Renal cortex interstitium (tissue), 11 donors: Measurements from ENCODE around the gene ALOXE3. TPM values are rescaled to one million over a fixed set of nuclear protein-coding genes. Genes with fewer than 3 reads are reported as not detected.
A peak's percentile ranks its signal among the peaks of the same experiment; 100 is the strongest.

Source experiments
- DNase-seq, 11 donors: peaks; one replicate each; pipeline ENCODE4 v3.0.0-alpha.2; 2013; ENCODE audit warnings: low read depth in 9 of 11, low spot score in 4 of 11; ENCODE audit errors: extremely low read depth in 1 of 11
- polyA plus RNA-seq, 3 donors: library from polyadenylated mRNA; unstranded; fragments of 120-200 nt; gene quantifications; one replicate each; pipeline ENCODE4 v1.2.1, GENCODE V29; 2013; ENCODE audit not compliant: insufficient read length in 3 of 3

ALOXE3 gene
- polyA plus RNA-seq, 3 donors: 0.08 TPM; not detected in 2

DNA sequence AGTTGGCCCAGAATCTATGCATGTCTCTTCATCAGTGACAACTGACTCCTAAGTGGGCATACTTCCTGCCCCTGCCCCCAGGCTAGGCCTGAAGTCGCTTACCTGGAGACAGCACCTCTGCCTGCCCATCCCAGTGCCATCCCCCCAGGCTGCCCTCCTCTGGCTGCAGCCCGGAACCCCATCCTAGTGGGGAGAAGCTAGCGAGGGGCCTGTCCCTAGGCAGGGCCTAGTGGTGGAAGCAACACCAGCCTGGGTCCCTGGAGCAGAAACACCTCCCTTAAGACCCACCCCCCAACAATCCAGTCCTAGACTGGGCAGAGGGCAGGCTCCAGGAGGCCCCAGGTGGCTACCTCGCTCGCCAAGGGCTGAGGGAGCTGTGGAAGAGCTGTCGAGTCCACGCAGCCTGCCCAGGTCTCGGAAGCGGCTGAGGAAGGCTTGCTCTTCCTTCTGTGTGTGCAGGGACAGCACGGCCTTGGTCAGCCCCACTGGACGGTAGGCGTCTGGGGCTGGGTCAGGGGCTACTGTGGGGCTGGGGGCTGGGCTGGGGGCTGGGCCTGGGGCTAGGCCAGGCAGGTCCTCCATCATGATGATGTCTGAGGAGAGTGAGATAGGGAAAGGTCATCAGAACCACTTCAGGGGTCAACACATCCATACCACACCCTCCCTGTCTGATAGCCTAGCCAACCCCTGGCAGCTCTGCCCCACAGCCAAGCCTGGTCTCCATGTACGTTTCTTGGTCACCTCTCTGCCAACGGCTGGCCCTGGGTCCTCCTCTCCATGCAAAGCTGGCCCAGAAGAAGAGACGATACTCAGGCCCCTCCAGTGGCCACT is 26.3 kb upstream of the ALOXE3 start:
- DNase-seq: no peak

DNA sequence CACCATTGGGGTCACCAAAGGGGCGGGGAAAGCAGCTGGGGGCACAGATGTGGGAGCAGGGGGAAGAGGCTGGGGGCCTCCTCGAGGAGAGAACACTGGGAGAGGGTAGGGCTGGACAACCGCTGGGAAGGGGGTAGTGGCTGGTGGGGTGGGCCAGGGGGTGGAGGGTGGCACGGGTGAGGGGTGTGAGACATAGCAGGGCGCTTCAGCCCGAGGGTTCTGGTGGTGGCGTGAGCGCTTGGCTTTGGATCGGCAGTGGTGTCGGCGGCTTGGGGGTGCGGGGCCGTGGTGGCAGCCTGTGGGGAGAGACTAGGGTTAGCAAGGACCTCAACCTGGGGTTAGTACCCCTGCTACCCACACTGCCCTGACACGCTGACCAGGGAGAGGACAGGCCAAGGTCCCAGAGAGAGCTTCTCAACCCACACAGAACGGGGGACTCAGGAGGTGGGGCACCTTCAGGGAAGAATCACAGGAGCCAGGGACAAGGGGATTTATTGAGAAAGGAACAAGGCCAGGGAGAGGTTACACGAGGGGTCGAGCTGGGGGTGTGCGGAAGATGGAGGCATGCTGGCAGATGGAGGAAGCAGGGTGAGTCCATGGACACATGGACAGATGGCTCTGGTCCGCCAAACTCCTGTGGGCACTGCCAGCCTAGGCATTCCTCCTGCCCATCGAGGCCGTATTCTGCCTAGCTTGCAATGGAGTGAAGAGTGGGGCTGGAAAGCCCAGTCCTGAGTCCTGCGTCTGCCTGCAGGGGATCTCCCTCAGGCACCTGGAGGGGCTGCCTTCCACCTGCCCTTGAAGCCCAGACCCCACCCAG is 25.5 kb upstream of the ALOXE3 start:
- DNase-seq: no peak

DNA sequence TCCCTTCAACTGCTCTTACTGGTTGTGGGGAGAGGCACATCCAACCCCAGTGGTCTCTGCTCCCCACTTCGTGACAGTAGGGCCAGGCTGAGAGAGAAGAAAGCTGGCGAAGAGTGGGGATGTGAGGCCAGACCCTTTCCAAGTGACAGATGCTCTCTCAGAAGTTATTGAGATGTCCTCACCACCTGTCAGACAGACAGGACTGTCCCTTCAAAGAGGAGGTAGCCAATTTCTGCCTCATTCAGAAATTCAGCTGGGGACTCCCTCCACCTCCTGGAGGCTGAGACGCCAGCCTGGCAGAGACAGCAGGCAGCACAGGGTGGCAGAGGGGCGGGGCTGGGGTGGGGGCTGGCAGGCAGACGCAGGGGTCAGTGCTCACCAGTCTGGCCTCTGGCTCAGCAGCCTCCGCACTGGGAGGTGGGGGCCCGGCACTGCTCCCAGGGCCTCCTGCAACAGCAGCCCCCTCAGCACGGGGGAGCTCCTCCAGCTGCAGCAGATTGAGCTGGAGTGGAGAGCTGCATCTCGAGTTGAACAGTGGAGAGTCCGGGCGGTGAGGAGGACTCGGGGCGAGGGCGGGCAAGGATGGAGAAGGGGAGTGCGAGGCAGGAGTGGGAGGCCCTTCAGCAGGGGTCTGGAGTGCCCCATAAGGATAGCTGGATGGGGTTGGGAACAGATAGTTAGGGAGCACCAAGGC is 24.7 kb upstream of the ALOXE3 start:
- no peak for DNase-seq

DNA sequence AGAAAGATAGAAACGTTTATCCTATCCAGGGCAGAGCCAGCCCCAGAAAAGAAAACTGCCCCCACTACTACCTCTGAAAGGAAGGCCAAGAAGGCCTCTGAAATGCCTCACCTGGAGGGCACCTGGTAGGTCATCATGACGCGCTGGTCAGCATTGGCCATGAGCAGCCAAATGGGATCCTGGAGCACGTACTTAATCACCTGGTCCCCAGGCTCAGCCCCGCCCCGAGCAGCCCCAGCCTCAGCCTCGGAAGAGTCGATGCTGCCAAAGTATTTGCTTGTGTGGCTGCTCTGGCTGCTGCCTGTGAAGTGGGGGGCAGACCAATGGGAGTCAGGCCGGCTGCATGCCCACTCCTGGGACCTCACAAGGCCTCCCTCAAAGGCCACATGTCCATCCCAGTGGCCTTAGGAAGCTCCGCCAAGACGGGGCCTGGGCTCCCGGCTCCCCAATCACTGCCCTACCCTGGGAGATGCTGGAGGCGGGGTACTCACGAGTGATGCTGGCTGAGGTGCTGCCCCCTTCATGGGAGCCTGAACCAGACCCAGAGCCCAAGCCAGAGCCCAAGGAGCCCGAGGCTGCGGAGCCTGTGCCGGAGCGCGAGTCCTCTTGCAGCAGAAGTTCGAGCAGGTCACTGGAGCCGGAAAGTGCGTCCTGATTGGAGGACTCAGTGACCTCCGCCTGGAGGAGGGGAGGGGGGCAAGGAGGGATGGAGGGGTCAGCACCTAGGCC is 24.0 kb upstream of the ALOXE3 start:
- no peak for DNase-seq

DNA sequence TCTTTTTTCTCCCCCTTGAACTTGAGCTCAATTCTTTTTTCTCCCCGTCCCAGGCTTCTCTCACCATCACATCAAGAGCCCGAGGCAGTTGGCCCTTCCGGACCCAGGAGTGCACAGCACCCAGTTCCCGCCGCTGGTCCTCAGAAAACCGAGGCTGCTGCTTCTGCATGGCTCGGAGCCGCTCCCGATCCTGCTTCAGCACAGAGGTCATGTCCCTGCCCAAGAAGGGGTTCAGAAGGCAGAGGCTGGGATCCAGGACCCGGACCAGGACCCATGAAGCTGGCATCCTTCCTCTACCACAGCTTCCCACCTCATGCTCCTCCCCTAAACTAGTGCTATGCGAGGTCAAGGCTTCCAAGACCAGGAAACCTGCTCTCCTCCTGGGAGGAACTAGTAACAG is 23.4 kb upstream of the ALOXE3 start:
- DNase-seq: no peak

DNA sequence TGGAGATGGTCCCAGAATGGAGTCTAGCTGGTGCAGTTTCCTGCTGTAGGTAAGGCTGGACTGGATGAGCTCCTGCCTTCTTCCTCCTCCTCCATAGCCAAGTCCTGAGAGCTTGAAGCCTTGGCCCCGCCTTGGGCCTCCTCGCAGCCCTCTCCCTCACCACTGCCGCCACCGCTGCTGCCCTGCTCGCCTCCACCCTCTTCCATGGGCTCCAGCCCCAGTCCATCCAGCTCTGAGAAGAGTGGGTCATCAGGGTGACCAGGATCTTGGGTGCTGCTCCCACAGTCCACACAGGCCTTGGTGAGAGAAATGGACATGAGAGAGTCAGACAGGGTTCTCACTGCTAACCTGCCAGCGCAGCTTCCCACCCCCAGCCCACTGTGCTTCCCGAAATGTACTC is 22.7 kb upstream of the ALOXE3 start:
- DNase-seq: no peak

DNA sequence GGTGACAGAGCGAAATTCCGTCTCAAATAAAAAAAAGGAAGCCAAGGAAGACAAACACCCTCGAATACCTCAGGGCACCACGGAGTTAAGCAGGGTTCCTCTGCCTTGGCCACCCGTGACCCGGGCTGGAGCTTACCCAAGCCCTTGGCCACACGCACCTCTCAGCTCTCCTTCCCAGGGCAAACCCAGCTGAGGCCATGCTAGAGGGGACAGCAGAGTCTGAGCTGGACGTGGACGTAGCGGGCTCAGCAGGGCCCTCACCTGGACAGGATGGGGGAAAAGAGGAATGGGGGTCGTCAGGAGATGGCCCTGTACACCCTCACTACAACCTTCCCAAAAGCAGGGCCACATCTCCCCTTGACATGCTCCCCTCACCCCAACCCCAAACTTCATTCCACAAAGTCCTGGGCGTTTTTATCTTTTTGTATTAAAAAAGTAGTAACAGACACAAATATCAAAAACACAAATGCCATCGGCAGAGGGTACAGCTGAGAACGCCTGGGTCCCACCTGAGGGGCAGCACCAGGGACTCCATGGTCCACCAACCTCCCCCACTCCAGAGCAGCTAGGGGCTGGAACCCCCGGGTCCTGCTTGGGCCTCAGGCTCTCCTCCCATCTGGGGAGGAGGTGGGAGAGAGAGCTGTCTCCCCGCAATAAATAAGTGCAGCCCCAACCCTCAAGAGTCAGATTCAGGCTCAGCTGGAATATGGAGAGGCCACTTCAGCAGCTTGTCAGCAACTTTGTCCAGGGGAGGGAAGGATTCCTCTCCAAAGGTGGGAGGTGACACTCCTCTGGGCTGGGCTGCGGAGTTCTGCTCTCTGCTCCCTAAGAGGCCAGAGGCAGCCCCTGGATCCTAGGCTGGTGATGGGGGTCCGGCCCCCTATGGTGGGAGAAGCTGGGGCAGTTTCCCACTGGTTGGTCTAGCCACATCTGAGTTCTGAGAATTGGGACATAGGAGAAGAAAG is 22.0 kb upstream of the ALOXE3 start:
- DNase-seq: no peak

DNA sequence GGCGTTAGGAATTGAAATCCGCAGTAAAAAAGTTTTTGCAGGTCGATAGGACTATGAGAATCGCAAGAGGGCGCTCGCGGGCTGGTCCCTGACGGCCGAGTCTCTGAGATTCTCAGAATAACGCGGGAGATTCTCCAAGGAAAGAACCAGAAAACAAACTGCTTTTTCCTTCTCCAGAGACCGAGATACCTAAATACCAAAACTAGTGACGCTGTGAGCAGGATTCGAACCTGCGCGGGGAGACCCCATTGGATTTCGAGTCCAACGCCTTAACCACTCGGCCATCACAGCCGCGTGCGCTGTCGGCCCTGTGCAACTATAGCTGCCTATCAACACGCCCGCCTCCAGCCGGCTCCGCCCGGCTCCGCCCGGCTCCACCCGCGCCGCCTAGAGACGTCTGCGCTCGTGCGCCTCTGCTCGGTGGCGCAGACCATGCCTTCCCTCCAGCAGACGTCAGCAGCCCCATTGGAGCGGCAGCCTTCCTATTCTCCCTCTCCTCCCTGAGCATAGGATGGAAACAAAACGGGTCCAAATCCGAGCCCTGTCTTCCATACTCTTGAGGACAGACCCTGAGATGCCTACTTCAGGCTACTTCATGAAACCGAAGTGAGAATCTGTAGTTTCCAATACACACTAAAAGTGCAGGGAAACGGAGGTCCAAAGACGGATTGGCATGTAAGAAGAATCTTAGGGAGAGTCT is 20.5 kb upstream of the ALOXE3 start:
- DNase-seq: peak; percentile 89 to 97 (median 95)

DNA sequence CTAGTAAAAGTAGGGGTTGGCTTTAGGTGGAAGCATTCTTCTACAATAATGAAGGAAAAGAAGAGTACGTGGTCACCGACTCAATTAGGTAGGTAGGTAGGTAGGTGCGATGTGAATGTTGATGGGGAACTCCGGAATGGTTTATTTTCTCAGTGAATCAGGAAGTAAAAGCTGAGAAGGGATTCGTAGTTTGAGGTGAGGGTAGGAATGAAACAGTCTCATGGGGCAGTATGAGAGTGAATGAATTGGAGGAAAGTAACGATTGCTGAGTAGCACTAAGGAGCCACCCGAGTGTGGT is 20.0 kb upstream of the ALOXE3 start:
- no peak for DNase-seq

DNA sequence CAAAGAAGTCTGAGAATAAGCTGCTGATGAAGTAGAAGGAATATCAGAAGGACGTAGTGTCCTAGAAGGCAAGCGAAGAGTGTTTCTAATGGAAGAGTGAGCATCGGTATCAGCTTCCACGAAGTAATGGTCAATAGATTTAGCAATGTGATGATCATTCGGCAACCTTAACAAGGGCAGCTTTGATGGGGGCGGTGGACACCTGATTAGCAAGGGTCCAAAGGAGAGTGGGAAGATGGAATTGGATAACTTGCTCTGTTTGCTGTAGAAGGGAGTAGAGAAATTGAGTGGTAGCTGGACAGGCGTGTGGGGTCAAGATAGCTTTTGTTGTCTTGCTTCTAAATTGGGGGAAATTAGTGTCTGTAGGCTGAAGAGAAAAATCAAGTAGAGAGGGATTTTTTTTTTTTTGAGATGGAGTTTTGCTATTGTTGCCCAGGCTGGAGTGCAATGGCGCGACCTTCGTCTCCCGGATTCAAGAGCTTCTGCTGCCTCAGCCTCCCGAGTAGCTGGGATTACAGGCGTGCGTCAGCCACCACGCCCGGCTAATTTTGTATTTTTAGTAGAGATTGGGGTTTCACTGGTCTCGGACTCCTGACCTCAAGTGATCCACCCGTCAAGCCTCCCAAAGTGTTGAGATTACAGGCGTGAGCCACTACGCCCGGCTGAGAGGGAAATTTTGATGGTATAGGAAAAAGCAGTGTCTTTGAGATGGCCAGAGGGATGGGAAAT is 19.5 kb upstream of the ALOXE3 start:
- no peak for DNase-seq

DNA sequence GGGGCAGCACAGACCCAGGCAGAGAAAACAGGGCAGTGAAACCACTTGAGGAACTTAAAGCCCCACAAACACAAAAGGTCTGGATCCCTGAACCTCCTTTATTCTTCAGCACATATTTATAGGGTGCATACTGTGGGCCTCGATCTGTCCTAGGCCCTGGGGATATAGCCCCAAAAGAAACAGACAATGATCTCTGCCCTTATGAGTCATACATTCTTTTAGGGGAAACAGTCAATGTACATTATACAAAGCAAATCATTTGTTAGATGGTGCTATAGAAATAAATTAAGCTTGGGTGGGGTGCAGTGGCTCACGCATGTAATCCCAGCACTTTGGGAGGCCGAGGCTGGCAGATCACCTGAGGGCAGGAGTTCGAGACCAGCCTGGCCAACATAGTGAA is 15.6 kb upstream of the ALOXE3 start:
- no peak for DNase-seq

DNA sequence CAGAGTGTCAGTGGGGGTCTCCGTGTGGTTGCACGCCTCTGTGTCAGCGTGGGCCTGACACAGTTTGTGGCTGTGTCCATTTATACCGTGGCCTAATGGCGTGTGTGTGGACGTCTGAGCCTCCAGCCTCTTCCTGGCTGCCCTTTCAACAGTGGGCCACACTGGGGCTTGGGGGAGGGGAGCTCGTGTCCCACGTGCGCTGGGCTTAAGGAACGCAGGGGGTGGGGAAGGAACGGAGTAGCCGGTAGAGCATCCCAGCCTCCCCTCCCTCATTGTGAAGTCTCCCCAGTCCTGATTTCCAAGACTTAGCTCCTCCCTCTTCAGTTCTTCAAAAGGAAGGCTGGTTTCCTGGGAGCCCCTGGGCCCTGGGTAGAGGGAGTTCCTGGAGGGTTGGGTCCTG is 15.1 kb upstream of the ALOXE3 start:
- no peak for DNase-seq

DNA sequence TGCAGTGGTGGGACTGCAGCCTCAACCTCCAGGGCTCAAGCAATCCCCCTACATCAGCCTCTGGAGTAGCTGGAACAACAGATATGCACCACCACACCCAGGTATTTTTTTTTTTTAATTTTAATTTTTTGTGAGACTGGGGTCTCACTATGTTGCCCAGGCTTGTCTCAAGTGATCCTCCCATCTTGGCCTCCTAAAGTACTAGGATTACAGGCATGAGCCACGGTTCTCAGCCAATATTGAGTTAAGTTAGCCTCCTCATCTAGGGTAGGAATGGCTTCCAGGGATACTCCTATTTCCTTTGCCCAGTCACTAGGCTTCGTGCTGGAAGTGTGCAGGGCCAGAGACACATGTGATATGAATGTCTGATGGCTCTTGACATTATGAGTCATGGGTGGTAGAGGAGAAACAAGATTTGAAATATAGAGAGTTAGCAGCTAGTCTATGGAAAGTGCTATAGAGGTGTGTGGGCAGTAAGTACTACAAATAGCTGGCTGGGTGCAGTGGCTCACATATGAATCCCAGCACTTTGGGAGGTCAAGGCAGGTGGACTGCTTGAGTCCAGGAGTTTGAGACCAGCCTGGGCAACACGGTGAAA is 13.6 kb upstream of the ALOXE3 start:
- DNase-seq: no peak

DNA sequence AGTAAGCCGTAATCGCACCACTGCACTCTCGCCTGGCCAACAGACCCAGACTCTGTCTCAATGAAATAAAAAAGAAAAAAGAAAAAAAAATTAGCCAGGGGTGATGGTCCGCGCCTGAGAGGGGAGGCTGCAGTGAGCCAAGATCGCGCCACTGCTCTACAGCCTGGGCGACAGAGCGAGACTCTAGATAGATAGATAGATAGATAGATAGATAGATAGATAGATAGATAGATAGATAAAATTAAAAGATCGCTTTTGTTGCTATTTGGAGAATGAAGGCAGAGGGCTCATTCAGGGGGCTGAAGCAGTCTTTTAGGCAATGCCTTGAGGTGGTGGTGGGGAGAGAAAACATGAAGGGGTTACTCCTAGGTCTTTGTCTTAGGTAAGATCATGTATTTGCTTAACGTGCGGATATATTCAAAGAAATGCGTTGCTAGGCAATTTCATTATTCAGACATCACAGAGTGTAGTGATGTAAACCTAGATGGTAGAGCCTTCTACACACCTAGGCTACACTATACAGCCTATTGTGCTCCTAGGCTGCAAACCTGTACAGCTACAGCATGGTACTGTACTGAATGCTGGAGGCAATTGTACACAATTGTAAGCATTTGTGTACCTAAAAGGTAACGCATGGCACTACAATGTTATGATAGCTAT is 9.9 kb upstream of the ALOXE3 start:
- no peak for DNase-seq

DNA sequence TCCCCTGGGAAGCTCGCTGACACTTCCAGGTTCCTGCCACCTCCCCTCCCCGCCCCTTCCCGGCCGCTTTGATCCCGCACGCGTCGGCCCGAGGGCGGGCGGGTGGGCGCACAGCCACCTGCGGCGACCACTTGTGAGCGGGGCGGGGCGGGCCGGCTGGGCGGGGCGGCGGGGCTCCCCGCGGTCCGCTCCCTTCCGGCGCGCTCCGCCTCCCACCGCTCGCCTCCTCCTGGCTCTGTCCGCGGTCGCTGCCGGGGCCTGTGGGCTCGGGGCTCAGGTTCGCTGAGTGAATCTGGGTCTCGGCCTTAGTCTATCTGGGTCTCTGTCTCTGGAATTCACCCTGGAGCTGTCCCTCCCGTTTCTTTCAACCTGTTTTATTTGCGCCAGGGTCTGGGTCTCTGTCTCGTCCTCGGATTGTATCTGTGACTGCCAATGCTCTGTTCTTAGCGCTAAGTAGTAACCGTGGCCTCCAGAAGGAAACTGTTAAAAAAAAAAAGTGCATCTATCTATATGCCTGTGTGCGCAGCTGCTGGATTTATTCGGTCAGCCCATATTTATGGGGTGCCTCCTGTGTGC is 8.3 kb upstream of the ALOXE3 start:
- peak in 1 of 11 donors; percentile 29 for DNase-seq

DNA sequence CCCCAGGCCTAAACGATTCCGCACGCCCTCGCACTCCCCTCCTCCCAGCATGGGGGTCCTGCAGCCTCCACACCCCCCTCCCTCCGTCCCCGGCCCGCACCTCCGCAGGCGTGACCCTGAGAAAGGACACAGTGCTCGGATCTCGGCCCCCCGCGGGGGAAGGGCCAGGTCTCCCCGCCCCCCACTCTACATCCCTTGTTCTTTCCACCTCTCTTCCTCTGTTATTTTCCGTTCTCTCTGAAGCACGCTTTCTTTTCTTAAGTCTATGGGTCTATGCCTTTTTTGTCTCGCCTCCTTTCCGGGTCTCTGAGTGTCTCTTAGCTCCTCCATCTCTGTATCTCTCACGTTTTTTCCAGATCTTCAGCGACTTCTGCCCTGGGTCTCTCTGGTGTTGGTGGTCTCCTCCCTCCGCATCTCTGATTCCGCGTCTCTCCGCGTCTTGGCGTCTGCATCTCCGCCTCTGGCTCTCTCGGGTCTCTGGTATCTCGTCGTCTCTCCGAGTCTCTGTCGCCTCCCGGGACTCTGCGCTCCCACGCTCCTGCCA is 7.7 kb upstream of the ALOXE3 start:
- peak in 1 of 11 donors; percentile 15 for DNase-seq
